ENCODE data around the gene PFKL.
"Not testable (repeated sequence)": the region's sequence is repeated elsewhere in the genome, so short reads cannot be mapped to it uniquely, and the experiment has no call there.

The PFKL gene

GRCh38 chr21:44329971-44330681 is 30.3 kb downstream of the PFKL start:
- no peak for DNase-seq

DNA sequence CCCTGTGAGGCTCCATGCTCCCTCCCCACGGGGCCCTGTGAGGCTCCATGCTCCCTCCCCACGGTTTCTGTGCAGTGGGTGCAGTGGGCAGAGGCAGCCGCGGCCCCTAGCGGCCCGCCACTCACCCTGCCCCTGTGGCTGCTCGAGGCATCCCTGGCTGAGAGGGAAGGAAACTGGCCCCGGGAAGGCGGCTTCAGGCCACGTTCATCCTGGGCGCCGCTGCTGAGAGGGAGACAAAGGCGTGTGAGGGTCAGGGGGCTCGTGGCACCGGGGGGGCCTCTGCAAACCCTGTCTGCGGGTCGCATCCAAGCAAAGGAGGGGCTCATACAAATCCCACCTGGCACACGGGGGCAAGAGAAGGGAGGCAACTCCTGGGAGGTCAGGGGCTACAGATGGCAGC is 30.8 kb downstream of the PFKL start:
- DNase-seq = no peak

GRCh38 chr21:44331209-44331608 is 31.4 kb downstream of the PFKL start:
- DNase-seq = no peak

DNA sequence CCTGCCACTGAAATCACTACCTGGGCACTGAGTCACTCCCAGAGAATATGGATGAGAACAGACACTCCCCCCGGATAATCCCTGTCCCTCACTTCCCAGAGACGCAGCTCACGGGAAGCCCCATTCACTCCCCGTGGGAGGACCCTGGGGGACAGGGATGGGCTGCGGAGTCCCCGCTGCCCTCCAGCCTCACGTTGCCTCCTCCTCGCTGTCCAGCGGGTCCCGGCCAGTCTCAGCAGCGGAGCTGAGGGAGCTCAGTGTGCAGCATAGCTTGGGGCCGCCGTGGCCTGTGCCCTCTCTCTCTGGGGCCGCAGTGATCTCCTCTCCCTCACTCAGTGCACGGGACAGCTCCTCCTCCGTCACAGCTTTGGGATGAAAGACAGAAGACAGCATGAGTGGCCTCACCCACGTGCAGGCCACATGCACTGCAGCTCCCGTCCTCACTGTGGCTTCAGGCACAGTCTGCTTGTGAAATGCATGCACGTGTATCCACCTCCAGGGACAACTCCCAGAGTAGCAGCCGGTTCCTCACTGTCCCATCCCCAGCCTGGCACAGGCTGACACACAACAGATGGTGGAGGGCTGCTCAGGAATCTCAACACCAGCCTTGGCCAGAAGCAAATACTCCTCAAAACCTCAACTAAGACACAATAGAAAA is 31.9 kb downstream of the PFKL start:
- no peak for DNase-seq

GRCh38 chr21:44332383-44332782 is 32.5 kb downstream of the PFKL start:
- DNase-seq = no peak

GRCh38 chr21:44332965-44333364 is 33.1 kb downstream of the PFKL start:
- DNase-seq = no peak

DNA sequence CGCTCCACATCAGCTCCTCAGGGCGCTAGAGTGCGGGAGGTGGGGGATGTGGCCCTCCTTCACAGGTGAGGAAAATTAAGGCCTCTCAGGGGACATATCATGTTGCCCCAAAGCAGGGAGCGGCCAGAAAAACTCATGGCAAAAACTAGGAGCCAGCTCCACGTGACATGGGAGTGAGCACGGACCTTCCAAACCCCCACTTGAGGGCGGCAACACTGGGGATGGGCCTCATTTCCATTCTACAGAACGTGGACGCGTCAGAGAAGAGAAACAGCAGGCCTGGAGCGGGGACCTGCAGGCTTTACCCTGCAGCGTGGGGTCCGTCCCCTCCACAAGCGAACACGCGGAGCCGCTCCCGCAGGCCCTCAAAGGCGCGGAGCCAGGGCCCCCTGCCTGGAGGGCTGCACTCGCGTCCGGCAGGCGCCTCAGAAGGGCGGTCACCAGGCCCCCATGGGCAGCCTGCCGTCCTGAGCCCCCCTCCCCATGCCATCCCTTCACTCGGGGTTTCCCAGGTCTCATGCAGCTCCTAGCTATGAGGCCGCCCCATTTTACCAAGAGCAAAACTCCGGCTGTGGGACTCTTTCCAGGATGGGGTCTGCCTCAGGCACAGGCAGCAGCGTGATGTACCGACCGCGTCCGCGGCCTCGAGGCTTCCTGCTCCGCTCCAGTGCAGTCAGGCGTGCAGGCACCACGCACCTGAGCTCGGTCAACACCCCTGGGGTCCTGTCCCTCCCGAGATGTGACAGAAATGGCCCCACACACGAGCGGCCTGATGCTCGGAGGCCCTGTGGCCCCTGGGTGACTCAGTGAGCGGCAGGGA is 33.9 kb downstream of the PFKL start:
- no peak for DNase-seq

GRCh38 chr21:44334329-44335030 is 34.6 kb downstream of the PFKL start:
- DNase-seq = no peak

DNA sequence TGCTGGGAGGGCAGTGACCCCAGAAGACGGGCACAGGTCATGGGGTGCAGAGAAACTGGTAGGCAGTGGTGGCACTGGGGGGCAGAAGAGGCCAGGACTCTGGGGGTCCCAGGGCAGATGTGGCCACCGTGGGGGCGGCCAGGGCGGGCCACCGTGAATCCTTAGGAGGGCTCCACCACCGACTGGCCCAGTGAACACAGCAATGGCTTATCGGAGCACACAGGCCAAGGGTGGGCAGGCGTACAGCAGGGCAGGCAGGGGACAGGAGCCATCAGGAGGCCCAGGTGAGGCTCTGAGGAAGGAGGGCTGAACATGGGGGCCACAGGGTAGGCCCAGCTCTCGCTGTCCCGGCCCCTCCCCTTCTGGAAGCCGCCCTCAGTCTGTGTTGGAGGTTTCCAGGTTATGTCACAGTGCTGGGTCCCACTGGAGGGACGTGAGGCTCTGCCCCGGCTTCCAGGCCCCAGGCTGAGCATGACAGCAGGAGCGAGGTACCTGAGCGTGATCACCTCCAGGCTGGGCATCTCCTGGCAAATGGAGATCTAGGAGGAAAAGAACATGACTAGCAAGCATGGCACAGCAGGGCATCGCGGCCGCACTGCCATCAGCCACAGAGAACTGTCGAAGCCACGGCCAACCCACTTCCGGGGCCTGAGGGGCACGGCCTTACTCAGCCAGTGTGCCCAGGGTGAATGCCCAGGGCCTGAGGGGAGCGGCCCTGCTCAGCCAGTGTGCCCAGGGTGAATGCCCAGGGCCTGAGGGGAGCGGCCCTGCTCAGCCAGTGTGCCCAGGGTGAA is 35.6 kb downstream of the PFKL start:
- no peak for DNase-seq

- DNase-seq = no peak
Observed at GRCh38 chr21:44337449-44337848, 37.6 kb downstream of the PFKL start.

- DNase-seq = peak; percentile 31
Observed at GRCh38 chr21:44337941-44338895, 38.4 kb downstream of the PFKL start.

DNA sequence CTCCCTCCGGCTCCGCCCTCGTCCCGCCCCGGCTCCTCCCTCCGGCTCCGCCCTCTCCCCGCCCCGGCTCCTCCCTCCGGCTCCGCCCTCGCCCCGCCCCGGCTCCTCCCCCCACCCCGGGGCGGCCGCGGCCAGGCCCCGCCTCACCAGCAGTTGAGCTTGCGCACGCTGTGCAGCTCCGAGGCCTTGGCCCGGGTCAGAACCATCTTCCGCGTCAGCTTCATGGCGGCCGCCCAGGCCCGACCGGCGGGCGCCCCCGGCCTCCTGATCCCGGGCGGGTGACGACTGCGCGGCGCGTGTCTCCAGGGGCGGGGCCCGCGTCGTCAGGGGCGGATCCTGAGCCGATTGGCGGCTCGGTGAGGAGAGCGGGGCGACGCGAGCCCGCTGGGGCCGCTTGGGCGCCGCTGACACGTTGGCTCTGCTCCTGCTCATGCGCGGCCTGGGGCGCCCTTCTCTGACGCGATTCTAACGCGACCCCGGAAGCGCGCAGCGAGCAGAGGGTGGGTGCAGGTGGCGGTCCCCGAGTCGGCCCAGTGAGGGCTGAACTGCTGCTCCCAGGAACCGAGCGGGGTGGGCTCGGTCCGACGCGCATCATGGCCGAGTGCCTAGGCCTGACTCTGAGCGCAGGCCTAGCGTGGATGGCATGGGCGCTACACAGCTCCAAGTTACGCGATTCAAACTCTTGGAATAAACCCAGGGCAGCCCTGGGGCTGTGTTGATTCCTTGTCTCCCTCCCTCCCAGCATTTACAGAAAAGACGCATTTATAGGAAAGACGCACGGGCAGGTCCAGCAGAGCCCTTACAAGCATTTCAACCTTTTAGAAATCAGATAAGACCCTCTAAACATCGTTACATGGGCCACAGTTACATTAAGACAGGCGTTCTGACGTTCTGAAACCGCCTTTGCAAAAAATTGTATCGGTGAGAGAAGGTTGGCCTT is 39.4 kb downstream of the PFKL start, which contains the start of gene CFAP410:
CFAP410 (minus strand) TSS at position 420 of the 940 bp plus-strand sequence; CDS start at position 224, 196 bp downstream.
- DNase-seq = peak; percentile 94

DNA sequence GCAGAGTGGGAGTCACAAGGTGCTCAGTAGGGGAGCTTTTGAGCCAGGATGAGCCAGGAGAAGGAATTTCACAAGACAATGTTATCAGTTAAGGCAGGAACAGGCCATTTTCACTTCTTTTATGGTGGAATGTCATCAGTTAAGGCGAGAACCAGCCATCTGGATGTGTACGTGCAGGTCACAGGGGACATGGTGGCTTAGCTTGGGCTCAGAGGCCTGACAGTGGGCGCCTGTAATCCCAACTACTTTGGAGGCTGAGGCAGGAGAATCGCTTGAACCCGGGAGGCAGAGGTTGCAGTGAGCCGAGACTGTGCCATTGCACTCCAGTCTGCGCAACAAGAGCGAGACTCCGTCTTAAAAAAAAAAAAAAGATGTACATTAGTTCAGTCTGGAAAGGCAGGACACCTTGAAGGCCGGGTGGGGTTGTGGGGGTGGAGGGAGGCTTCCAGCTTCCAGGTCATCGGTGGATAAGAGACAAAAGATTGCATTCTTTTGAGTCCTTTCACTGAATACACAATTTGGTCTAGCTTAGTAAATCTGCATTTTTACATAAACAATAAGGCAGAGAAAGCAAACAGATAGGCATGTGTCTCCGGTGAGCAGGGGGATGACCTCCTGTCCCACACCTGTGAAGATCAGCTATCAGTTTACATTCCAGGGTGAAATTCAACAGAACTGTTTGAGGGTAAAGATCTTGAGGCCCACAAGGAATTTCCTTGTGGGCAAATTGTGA is 42.0 kb downstream of the PFKL start:
- DNase-seq = not testable (repeated sequence)

DNA sequence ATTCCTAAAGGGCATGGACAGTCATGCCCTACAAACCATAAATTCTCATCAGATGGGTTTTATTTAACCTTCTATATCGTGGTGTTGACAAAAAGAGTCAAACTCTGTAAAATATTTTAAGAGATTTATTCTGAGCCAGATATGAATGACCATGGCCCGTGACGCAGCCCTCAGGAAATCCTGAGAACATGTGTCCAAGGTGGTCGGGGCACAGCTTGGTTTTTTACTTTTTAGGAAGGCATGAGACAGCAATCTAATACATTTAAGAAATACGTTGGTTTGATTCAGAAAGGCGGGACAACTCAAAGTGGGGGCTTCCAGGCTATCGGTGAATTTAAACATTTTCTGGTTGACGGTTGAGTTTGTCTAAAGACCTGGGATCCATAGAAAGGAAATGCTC is 43.1 kb downstream of the PFKL start:
- not testable (repeated sequence) for DNase-seq

DNA sequence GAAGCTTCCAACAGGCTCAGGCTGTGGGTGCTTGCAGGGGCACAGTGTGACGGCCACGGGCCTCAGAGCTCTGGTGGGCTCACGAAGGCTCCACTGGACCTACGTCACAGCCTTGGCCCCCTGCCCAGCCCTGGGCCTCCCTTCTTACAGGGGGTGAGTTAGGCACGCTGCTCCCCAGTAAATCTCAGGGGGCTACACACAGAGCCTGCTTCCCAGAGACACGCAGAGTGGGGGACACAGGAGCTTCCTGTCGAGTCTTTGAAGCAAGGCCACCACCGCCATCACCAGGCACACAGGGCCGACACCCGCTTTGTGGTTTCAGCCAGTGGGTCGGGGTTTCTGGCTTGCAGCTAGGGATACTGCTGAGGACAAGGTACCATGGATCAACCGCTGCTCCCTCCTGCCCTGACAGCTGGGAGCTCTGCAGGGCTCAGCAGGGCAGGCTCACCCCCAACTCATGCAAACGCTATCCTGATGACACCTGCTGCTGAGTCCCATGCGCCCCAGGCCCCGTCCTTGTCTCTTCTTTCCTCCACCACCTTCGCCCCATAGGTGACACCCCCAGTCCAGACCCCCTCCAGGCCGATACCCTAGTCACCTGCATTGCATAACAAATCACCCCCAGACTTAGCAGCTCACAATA is 44.8 kb downstream of the PFKL start:
- no peak for DNase-seq

DNA sequence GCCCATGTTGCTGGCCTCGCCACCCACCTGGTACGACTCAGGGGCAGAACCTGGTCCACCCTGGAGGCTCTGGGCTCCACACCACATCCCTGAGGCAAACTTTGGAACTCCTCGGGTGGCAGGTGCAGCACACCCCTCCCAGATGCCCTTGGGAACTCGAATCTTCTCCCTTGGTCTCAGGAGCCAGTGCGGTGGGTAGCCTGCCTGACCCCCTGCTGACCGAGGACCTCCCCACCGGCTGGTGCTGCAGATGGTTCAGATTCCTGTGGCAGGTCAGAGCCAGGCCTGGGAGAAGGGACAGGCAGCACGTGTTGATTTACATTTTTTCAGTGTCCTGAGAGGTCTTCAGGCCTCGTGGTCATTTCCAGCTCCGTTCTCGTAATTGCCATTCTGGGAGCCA is 45.6 kb downstream of the PFKL start:
- no peak for DNase-seq

DNA sequence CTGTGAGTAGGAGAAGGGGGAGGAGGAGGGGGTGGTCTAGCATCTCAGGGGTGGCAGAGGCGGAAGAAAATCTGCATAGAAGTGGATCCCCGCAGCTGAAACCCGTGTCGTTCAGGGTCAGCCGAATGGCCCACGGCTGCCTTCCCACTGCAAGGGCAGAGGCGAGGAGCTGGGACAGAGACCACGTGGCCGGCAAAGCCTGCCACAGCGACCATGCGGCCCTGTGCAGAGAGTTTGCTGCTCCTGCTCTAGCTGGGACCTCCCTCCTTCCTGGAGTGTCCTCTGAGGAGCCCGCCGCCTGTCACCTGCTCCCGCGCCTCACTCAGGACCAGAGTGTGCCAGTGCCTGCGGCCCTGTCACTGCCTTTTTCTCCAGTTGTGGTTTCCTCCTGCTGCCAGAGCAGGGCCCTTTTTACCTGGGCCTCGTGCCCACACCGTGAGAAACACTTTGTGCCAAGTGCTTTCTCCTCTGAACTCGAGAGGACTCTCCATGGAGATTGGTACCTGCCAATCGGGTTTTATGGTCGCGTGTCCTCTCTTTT is 48.1 kb downstream of the PFKL start:
- no peak for DNase-seq

DNA sequence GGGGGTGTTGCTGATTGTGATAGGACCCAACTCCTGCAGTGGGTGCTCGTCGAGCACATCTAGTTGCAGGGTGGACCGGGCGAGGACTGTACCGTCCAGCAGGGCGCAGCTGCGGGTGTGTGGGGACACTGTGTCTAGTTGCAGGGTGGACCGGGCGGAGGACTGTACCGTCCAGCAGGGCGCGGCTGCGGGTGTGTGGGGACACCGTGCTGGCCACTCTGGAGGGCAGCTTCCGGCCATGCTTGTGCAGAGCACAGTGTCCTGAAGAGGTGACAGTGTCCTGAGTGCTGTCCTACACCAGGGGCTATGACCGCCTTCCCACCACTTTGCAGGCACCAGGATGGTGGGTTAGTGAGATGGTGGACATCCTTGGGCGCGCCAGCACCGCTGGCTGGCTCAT is 49.0 kb downstream of the PFKL start:
- DNase-seq = no peak
